Measurements from ENCODE around the gene STK24. TPM values are rescaled to one million over a fixed set of nuclear protein-coding genes. Genes with fewer than 3 reads are reported as not detected.

The STK24 gene
- total and polyA plus RNA-seq, 3 experiments from 2014 or later, result 63.6 to 150 (median 149) TPM

DNA sequence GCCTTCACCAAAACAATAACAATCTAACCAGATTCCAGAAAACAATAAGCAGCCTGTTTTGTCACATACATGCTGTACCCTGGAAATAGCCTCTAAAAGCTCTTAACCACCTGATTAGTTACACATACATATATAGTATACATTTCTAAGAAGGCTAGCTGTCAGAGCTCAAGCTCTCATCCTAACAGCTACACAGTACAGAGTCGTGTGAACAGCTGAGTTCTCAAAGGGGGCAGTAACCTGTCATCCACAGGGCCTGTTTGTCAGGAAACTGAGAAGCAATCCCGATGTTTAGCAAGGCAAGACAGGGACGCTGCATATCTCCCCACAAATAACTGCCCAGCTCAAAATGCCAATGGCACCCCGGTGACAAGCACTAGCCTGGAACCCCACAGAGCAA, 56.9 kb downstream of the STK24 start:
- no peaks in the 10 kb centered on the region for H3K36me3 ChIP-seq (ENCODE audit: insufficient read depth, low read length)
- H3K36me3 Mint-ChIP-seq, result peaks cover 0 to 36% (median 15%) of the 10 kb centered on the region in 3 donors
- H3K4me1 ChIP-seq (ENCODE audit: insufficient read depth, low read length), result peaks cover 59% of the 10 kb centered on the region
- H3K27me3 ChIP-seq (ENCODE audit: insufficient read depth, low read length, poor library complexity, severe bottlenecking), result no peaks in the 10 kb centered on the region
- ChIA-PET CTCF (interaction anchor here (0.6 to 1.6 kb wide), 7 partner anchors 10 to 133 kb away, joined by 3 to 4 read pairs (median 3); no protein-coding TSS in a partner anchor), POLR2A (no interaction called here)
- no peaks in the 10 kb centered on the region for H3K9me3 Mint-ChIP-seq
- H3K4me3 Mint-ChIP-seq, result peak overlapping the region in 1 of 7 donors; percentile 25
- no peaks in the 10 kb centered on the region for H3K9me3 ChIP-seq (ENCODE audit: low read length)
- H3K27me3 Mint-ChIP-seq, result no peaks in the 10 kb centered on the region
- H3K27ac Mint-ChIP-seq, result peak overlapping the region; percentile 30 to 94 (median 82)
- no peak for DNase-seq
- H3K4me3 ChIP-seq (ENCODE audit: low read length), result no peak overlapping the region
- peaks cover 88 to 100% (median 100%) of the 10 kb centered on the region in 3 donors for H3K4me1 Mint-ChIP-seq
- no peak overlapping the region for H3K27ac ChIP-seq (ENCODE audit: low read depth, low read length)

DNA sequence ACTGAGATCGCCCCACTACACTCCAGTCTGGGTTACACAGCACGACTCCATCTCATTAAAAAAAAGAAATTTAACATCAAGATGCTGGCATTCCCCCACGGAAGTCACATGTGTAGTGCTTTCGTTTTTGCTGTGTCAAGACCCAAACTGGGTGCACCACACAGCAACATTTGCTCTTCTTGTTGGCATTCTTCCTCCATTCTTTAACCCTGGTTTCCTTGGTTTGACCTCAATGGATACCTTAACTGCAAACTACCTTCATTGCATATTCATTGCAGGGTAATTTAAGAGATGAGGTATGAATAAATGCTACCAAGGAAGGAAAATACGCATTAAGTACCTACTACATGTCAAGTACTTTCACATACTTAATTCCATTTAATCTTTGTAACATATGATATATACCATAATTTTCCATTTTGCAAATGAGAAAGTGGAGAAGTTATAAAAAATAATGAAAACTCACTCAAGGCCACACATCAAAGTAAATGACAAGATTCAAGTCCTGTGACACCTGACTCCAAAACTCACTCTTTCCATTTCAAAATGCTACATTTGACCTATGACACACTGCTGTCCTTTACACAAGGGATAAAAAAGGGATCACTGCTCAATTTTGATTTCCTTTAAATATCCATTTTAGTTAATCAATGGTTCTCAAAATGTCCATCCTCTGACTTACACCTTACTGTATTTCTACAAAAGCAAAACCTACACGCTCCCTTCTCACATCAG, 59.2 kb downstream of the STK24 start:
- Histone ChIP-seq H3K4me3 (ENCODE audit: low read length) (no peak overlapping the region), H3K4me1 (ENCODE audit: insufficient read depth, low read length) (peaks cover 47% of the 10 kb centered on the region)
- POLR2A ChIA-PET, result no interaction called here

DNA sequence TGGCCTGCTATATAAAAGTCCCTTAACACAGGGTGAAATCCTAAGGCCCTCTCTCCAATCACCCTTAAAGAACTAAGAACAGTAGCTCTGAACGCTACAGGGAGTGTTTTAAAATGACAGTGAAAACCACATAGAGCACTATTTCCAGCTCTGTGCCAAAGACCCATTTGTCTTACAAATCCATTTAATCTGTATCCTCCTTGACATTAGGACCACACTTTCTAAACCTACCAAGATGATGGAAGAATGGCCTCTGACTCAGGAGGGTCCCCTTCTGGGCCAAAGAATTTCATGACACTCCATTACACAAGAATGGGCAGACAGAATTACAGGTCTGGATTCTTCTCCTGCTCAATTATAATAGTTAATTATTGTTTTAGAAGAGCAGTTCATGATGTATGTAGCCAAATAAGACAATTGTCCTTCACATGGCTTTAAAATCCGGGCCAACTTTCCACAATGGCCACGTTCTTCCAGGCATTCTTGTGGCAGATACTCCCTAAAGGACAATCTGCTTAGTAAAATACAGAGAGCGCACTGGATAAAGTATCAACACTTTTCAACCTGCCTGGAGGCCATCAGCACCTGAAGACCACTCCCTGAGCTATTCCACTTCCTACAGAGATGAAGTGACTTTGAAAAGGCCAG, 61.0 kb downstream of the STK24 start:
- H3K27ac Mint-ChIP-seq, result peak overlapping the region; percentile 44 to 92 (median 75)
- Histone ChIP-seq H3K4me1 (ENCODE audit: insufficient read depth, low read length) (peaks cover 48% of the 10 kb centered on the region), H3K4me3 (ENCODE audit: low read length) (no peak overlapping the region), H3K27ac (ENCODE audit: low read depth, low read length) (no peak overlapping the region), H3K27me3 (ENCODE audit: insufficient read depth, low read length, poor library complexity, severe bottlenecking) (no peaks in the 10 kb centered on the region), H3K9me3 (ENCODE audit: low read length) (no peaks in the 10 kb centered on the region), H3K36me3 (ENCODE audit: insufficient read depth, low read length) (no peaks in the 10 kb centered on the region)
- no peaks in the 10 kb centered on the region for H3K9me3 Mint-ChIP-seq
- peak overlapping the region in 2 of 7 donors; percentile 17 to 51 for H3K4me3 Mint-ChIP-seq
- H3K4me1 Mint-ChIP-seq, result peaks cover 72 to 98% (median 97%) of the 10 kb centered on the region in 3 donors
- ChIA-PET CTCF (interaction anchor here (1.3 kb wide), 1 partner anchor 8 kb away, joined by 5 read pairs; no protein-coding TSS in a partner anchor), POLR2A (no interaction called here)
- DNase-seq, result no peak
- H3K27me3 Mint-ChIP-seq, result no peaks in the 10 kb centered on the region
- H3K36me3 Mint-ChIP-seq, result peaks cover 0 to 66% (median 20%) of the 10 kb centered on the region in 3 donors

More for the DNA sequence above, 59.2 kb downstream of the STK24 start:
- H3K36me3 Mint-ChIP-seq, result peaks cover 0 to 55% (median 17%) of the 10 kb centered on the region in 3 donors
- H3K9me3 Mint-ChIP-seq, result no peaks in the 10 kb centered on the region
- peaks cover 78 to 100% (median 99%) of the 10 kb centered on the region in 3 donors for H3K4me1 Mint-ChIP-seq
- Histone ChIP-seq H3K27ac (ENCODE audit: low read depth, low read length) (no peak overlapping the region), H3K36me3 (ENCODE audit: insufficient read depth, low read length) (no peaks in the 10 kb centered on the region), H3K27me3 (ENCODE audit: insufficient read depth, low read length, poor library complexity, severe bottlenecking) (no peaks in the 10 kb centered on the region), H3K9me3 (ENCODE audit: low read length) (no peaks in the 10 kb centered on the region)
- CTCF ChIA-PET, result interaction anchor here (1.0 kb wide), 1 partner anchor 136 kb away, joined by 3 read pairs; no protein-coding TSS in a partner anchor
- DNase-seq, result peak in 3 of 5 donors; percentile 23 to 33 (median 27)
- H3K27ac Mint-ChIP-seq, result peak overlapping the region; percentile 31 to 88 (median 72)
- peak overlapping the region in 5 of 7 donors; percentile 7 to 44 (median 17) for H3K4me3 Mint-ChIP-seq
- H3K27me3 Mint-ChIP-seq, result no peaks in the 10 kb centered on the region

DNA sequence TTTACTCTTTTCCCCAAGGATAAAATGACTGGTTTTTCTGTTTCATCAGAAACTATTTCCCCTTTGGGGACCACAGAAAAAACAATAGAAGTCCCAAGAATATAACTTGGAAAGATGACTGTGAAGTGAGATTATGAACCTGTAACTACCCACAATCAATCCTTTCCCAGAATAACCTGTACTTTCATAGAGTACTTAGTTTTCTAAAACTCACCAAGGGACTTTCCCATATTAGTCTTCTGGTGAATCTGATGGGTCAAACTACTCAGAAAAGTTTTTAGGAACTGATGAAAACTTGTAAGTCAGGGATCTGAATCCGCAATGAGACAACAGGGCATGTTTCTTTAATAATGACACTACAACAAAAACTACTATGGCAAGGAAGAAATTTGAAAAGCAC, 62.6 kb downstream of the STK24 start:
- no peak for DNase-seq
- ChIA-PET POLR2A (no interaction called here), CTCF (interaction anchor here (0.6 kb wide), 1 partner anchor 69 kb away, joined by 3 read pairs; no protein-coding TSS in a partner anchor)
- H3K4me3 ChIP-seq (ENCODE audit: low read length), result no peak overlapping the region
- no peaks in the 10 kb centered on the region for H3K9me3 Mint-ChIP-seq
- peaks cover 62% of the 10 kb centered on the region for H3K4me1 ChIP-seq (ENCODE audit: insufficient read depth, low read length)
- H3K4me1 Mint-ChIP-seq, result peaks cover 73 to 98% (median 97%) of the 10 kb centered on the region in 3 donors
- H3K27ac ChIP-seq (ENCODE audit: low read depth, low read length), result no peak overlapping the region
- no peaks in the 10 kb centered on the region for H3K27me3 Mint-ChIP-seq
- H3K9me3 ChIP-seq (ENCODE audit: low read length), result no peaks in the 10 kb centered on the region
- no peak overlapping the region for H3K4me3 Mint-ChIP-seq
- H3K27ac Mint-ChIP-seq, result peak overlapping the region in 5 of 8 donors; percentile 51 to 76 (median 62)
- no peaks in the 10 kb centered on the region for H3K27me3 ChIP-seq (ENCODE audit: insufficient read depth, low read length, poor library complexity, severe bottlenecking)
- no peaks in the 10 kb centered on the region for H3K36me3 ChIP-seq (ENCODE audit: insufficient read depth, low read length)
- peaks cover 0 to 71% (median 21%) of the 10 kb centered on the region in 3 donors for H3K36me3 Mint-ChIP-seq

DNA sequence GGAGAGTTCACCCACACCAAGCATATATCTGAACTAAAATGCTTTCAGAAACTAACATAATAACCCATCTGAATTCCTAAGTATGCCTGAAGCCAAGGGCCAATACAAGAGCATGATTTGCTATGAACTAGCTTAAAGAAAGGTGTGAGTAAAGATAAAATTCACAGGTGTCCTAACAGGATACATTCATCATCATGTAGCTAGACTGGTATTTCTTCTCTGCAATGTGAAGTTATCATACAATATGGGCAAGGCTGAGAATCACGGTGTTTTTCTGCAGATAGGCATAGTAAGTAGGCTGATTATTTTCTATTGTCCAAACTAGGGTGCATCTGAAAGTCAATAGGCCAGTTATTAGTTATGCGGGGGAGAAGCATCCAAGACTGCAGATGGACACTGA, 63.1 kb downstream of the STK24 start:
- DNase-seq, result no peak
- H3K4me3 ChIP-seq (ENCODE audit: low read length), result no peak overlapping the region
- H3K36me3 ChIP-seq (ENCODE audit: insufficient read depth, low read length), result no peaks in the 10 kb centered on the region
- Mint-ChIP-seq H3K27ac (peak overlapping the region; percentile 1 to 76 (median 52)), H3K27me3 (no peaks in the 10 kb centered on the region), H3K4me3 (no peak overlapping the region), H3K36me3 (peaks cover 0 to 67% (median 19%) of the 10 kb centered on the region in 3 donors), H3K9me3 (no peaks in the 10 kb centered on the region), H3K4me1 (peaks cover 73 to 98% (median 97%) of the 10 kb centered on the region in 3 donors)
- ChIA-PET POLR2A (no interaction called here), CTCF (no interaction called here)
- H3K4me1 ChIP-seq (ENCODE audit: insufficient read depth, low read length), result peaks cover 67% of the 10 kb centered on the region
- H3K9me3 ChIP-seq (ENCODE audit: low read length), result no peaks in the 10 kb centered on the region
- H3K27ac ChIP-seq (ENCODE audit: low read depth, low read length), result no peak overlapping the region
- H3K27me3 ChIP-seq (ENCODE audit: insufficient read depth, low read length, poor library complexity, severe bottlenecking), result no peaks in the 10 kb centered on the region

DNA sequence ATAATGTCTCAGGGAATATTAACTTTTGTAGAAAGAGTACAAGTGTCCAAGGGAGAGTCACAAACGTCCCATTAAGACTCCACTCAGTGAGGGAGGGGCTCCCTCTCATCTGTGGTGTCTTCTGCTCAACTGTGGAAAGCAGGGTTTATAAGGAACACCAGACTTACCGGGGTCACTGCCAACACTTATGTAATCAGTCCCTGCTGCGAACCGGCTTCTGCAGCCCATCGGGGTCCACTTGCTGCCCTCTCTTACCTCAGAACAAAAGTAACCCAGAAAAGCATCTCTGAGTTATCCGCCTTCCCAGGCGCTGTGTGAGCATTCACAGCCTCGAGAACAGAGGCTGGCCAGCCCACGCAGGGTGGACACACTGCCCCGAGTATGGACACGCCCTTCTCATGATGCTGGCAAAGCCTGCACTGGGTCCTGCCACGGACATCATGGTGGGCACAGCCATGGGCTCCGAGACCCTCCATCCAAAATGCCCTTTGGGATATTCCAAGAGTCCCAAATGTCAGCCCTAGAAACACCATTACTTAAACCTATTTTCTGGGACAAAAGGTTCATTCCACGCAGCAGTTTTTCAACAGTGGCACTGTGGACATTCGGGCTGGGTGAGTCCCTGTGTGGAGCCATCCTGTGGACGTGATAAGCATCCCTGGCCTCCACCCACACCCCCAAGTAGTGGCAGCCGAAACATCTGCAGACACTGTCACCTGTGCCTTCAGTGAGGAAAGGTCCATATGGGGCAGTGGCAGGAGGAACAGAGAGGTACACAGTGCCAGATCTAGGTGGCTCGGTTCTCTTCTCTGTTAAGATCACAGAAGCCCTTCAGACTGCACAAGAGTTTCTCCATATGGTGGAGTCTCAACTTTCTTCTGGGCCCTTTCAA, 63.9 kb downstream of the STK24 start:
- no peak overlapping the region for H3K4me3 ChIP-seq (ENCODE audit: low read length)
- H3K36me3 Mint-ChIP-seq, result peaks cover 0 to 65% (median 16%) of the 10 kb centered on the region in 3 donors
- CTCF ChIA-PET, result interaction anchor here (0.9 kb wide), 1 partner anchor 25 kb away, joined by 3 read pairs; no protein-coding TSS in a partner anchor

GRCh38 chr13:98511435-98511834, 65.5 kb downstream of the STK24 start:
- Mint-ChIP-seq H3K27ac (peak overlapping the region in 6 of 8 donors; percentile 72 to 88 (median 84)), H3K36me3 (peaks cover 0 to 57% (median 10%) of the 10 kb centered on the region in 3 donors), H3K4me1 (peaks cover 77 to 98% (median 96%) of the 10 kb centered on the region in 3 donors), H3K9me3 (no peaks in the 10 kb centered on the region), H3K4me3 (peak overlapping the region in 2 of 7 donors; percentile 40 to 55), H3K27me3 (no peaks in the 10 kb centered on the region)
- H3K4me1 ChIP-seq (ENCODE audit: insufficient read depth, low read length), result peaks cover 65% of the 10 kb centered on the region
- no peak for DNase-seq
- no peak overlapping the region for H3K4me3 ChIP-seq (ENCODE audit: low read length)
- no peaks in the 10 kb centered on the region for H3K36me3 ChIP-seq (ENCODE audit: insufficient read depth, low read length)
- CTCF ChIA-PET, result no interaction called here
- no peaks in the 10 kb centered on the region for H3K27me3 ChIP-seq (ENCODE audit: insufficient read depth, low read length, poor library complexity, severe bottlenecking)
- H3K9me3 ChIP-seq (ENCODE audit: low read length), result no peaks in the 10 kb centered on the region
- no peak overlapping the region for H3K27ac ChIP-seq (ENCODE audit: low read depth, low read length)
- POLR2A ChIA-PET, result no interaction called here

More for the DNA sequence above, 63.9 kb downstream of the STK24 start:
- Histone ChIP-seq H3K27me3 (ENCODE audit: insufficient read depth, low read length, poor library complexity, severe bottlenecking) (no peaks in the 10 kb centered on the region), H3K9me3 (ENCODE audit: low read length) (no peaks in the 10 kb centered on the region), H3K4me1 (ENCODE audit: insufficient read depth, low read length) (peaks cover 69% of the 10 kb centered on the region), H3K36me3 (ENCODE audit: insufficient read depth, low read length) (no peaks in the 10 kb centered on the region), H3K27ac (ENCODE audit: low read depth, low read length) (no peak overlapping the region)
- Mint-ChIP-seq H3K4me3 (no peak overlapping the region), H3K27me3 (no peaks in the 10 kb centered on the region), H3K9me3 (no peaks in the 10 kb centered on the region), H3K27ac (peak overlapping the region in 6 of 8 donors; percentile 29 to 78 (median 53)), H3K4me1 (peaks cover 75 to 98% (median 97%) of the 10 kb centered on the region in 3 donors)
- POLR2A ChIA-PET, result no interaction called here
- no peak for DNase-seq

Measured in CD8-positive, alpha-beta memory T cell (primary cell).